HEK293 (cell line): ENCODE results near the gene ADSL.

ENCODE experiments used
- CTCF ChIA-PET: fragments of 350-600 bp; formaldehyde crosslinking; extraction: SDS; loops from one replicate; lab custom pipeline; 2021; ENCODE audit warnings: antibody characterized with exemption; lab: Yijun Ruan, JAX
- POLR2A ChIA-PET: fragments of 300-600 bp; formaldehyde crosslinking; extraction: SDS; loops from one replicate; lab custom pipeline; 2020; ENCODE audit warnings: antibody characterized with exemption, inconsistent platforms; lab: Yijun Ruan, JAX
- H3K27ac ChIP-seq: fragments of 200-500 bp; sonication (Bioruptor generic); 2 replicates; pipeline ENCODE4 v1.5.1; 2014; ENCODE audit warnings: low read depth, low read length, control low read depth, inconsistent platforms; ENCODE audit errors: extremely low read depth
- H3K36me3 ChIP-seq, 2 experiments: fragments of 200-500 bp in 1 of 2; sonication (Bioruptor generic) in 1 of 2; 1 replicate in 1 of 2; 2 replicates in 1 of 2; pipeline ENCODE4 v1.5.1; 2014 to 2017; ENCODE audit warnings: inconsistent platforms in 2 of 2, low read length in 2 of 2; ENCODE audit not compliant: control insufficient read depth in 2 of 2, insufficient read depth in 1 of 2
- H3K4me1 ChIP-seq: fragments of 200-500 bp; sonication (Bioruptor generic); 2 replicates; pipeline ENCODE4 v1.5.1; 2014; ENCODE audit warnings: mild to moderate bottlenecking, low read length, inconsistent platforms; ENCODE audit not compliant: control insufficient read depth, insufficient read depth
- H3K4me3 ChIP-seq: 2 replicates; pipeline ENCODE4 v1.5.1; 2011; ENCODE audit warnings: low read depth, mild to moderate bottlenecking, control low read depth, low read length, moderate library complexity
- H3K9me3 ChIP-seq: fragments of 200-500 bp; sonication (Bioruptor generic); 2 replicates; pipeline ENCODE4 v1.5.1; 2014; ENCODE audit warnings: low read depth, low read length, inconsistent platforms; ENCODE audit not compliant: control insufficient read depth, insufficient read depth
- ATF2 ChIP-seq: fragments of 450-650 bp; formaldehyde crosslinking; IDR thresholded peaks from 2 replicates; pipeline ENCODE4 v1.5.1; 2016; ENCODE audit warnings: missing biosample characterization, missing genetic modification characterization, low read depth
- EGR2 ChIP-seq: fragments of 450-650 bp; formaldehyde crosslinking; IDR thresholded peaks from 2 replicates; pipeline ENCODE4 v1.5.1; 2016; ENCODE audit warnings: low read depth, missing biosample characterization, missing genetic modification characterization
- FEZF1 ChIP-seq: fragments of 450-650 bp; formaldehyde crosslinking; IDR thresholded peaks from 2 replicates; pipeline ENCODE4 v1.5.1; 2016; ENCODE audit warnings: missing biosample characterization, missing genetic modification characterization
- KLF16 ChIP-seq: fragments of 450-650 bp; formaldehyde crosslinking; IDR thresholded peaks from 2 replicates; pipeline ENCODE4 v1.5.1; 2017; ENCODE audit warnings: missing biosample characterization, missing genetic modification characterization
- SP2 ChIP-seq: fragments of 450-650 bp; formaldehyde crosslinking; IDR thresholded peaks from 2 replicates; pipeline ENCODE4 v1.5.1; 2016; ENCODE audit warnings: missing biosample characterization, missing genetic modification characterization
- ZBTB10 ChIP-seq: fragments of 450-650 bp; formaldehyde crosslinking; IDR thresholded peaks from 2 replicates; pipeline ENCODE4 v1.5.1; 2016; ENCODE audit warnings: missing biosample characterization, missing genetic modification characterization
- ZBTB48 ChIP-seq: fragments of 450-650 bp; formaldehyde crosslinking; IDR thresholded peaks from 2 replicates; pipeline ENCODE4 v1.5.1; 2016; ENCODE audit warnings: missing biosample characterization, missing genetic modification characterization
- ZEB2 ChIP-seq: fragments of 450-650 bp; formaldehyde crosslinking; IDR thresholded peaks from 2 replicates; pipeline ENCODE4 v1.5.1; 2016; ENCODE audit warnings: missing biosample characterization, missing genetic modification characterization
- ZNF155 ChIP-seq: fragments of 450-650 bp; formaldehyde crosslinking; IDR thresholded peaks from 2 replicates; pipeline ENCODE4 v1.5.1; 2016; ENCODE audit warnings: missing biosample characterization, missing genetic modification characterization
- ZNF302 ChIP-seq: fragments of 450-650 bp; formaldehyde crosslinking; IDR thresholded peaks from 2 replicates; pipeline ENCODE4 v1.5.1; 2016; ENCODE audit warnings: missing biosample characterization, missing genetic modification characterization, low read depth
- ZNF335 ChIP-seq: fragments of 450-650 bp; formaldehyde crosslinking; conservative IDR thresholded peaks from 2 replicates; pipeline ENCODE4 v1.5.1; 2016; ENCODE audit warnings: missing biosample characterization, missing genetic modification characterization
- ZNF391 ChIP-seq: fragments of 450-650 bp; formaldehyde crosslinking; IDR thresholded peaks from 2 replicates; pipeline ENCODE4 v1.5.1; 2016; ENCODE audit warnings: low read depth, missing biosample characterization, missing genetic modification characterization, borderline replicate concordance
- ZNF423 ChIP-seq: fragments of 450-650 bp; formaldehyde crosslinking; IDR thresholded peaks from 2 replicates; pipeline ENCODE4 v1.5.1; 2016; ENCODE audit warnings: missing biosample characterization, missing genetic modification characterization
- ZNF501 ChIP-seq: fragments of 450-650 bp; formaldehyde crosslinking; IDR thresholded peaks from 2 replicates; pipeline ENCODE4 v1.5.1; 2016; ENCODE audit warnings: missing biosample characterization, missing genetic modification characterization
- ZNF529 ChIP-seq: fragments of 450-650 bp; formaldehyde crosslinking; IDR thresholded peaks from 2 replicates; pipeline ENCODE4 v1.5.1; 2017; ENCODE audit warnings: missing genetic modification characterization, missing biosample characterization; ENCODE audit not compliant: insufficient replicate concordance
- ZNF629 ChIP-seq: fragments of 450-650 bp; formaldehyde crosslinking; IDR thresholded peaks from 2 replicates; pipeline ENCODE4 v1.5.1; 2017; ENCODE audit warnings: missing biosample characterization, missing genetic modification characterization
- ZNF639 ChIP-seq: fragments of 450-650 bp; formaldehyde crosslinking; IDR thresholded peaks from 2 replicates; pipeline ENCODE4 v1.5.1; 2016; ENCODE audit warnings: missing biosample characterization, missing genetic modification characterization
- ZNF645 ChIP-seq: fragments of 450-650 bp; formaldehyde crosslinking; IDR thresholded peaks from 2 replicates; pipeline ENCODE4; 2016; ENCODE audit warnings: missing biosample characterization, missing genetic modification characterization
- ZNF677 ChIP-seq: fragments of 450-650 bp; IDR thresholded peaks from 2 replicates; pipeline ENCODE4 v1.5.0; 2018; ENCODE audit warnings: missing biosample characterization, mild to moderate bottlenecking, missing genetic modification characterization, moderate library complexity

ADSL gene

GRCh38 chr22:40432625-40433024, 86.3 kb downstream of the ADSL start:
- no peaks in the 10 kb centered on the region for H3K9me3 ChIP-seq
- CTCF ChIA-PET = interaction anchor here (0.6 to 13.5 kb wide), 3 partner anchors 19 to 215 kb away, joined by 3 to 278 read pairs (median 7); no protein-coding TSS in a partner anchor
- POLR2A ChIA-PET = interaction anchor here (1.2 kb wide), 1 partner anchor 204 kb away, joined by 4 read pairs; the partner anchor contains the start of gene MRTFA
- TF ChIP-seq EGR2 (tag by site-specific recombination) = no peak
- TF ChIP-seq, all 188 proteins: peak for 0
- Histone ChIP-seq H3K4me3 (no peak overlapping the region), H3K4me1 (no peaks in the 10 kb centered on the region), H3K27ac (no peak overlapping the region), H3K36me3 (peaks cover 17 to 40% of the 10 kb centered on the region in 2 experiments; a peak in 2 of 3 replicates)

- Histone ChIP-seq H3K9me3 (no peaks in the 10 kb centered on the region), H3K4me1 (no peaks in the 10 kb centered on the region), H3K4me3 (no peak overlapping the region), H3K27ac (no peak overlapping the region), H3K36me3 (peaks cover 13 to 31% of the 10 kb centered on the region in 2 experiments; a peak in 2 of 3 replicates)
- TF ChIP-seq KLF16 = no peak
- no peak for TF ChIP-seq ZNF677
- no peak for TF ChIP-seq ZNF645
- no peak for TF ChIP-seq ZBTB10 (tag by site-specific recombination)
- no peak for TF ChIP-seq ZNF302 (tag by site-specific recombination)
- no peak for TF ChIP-seq ZBTB48
- TF ChIP-seq ZNF639 (tag by site-specific recombination) = no peak
- TF ChIP-seq ATF2 = no peak
- no peak for TF ChIP-seq FEZF1 (tag by site-specific recombination)
- no peak for TF ChIP-seq ZNF529 (tag by site-specific recombination)
- ChIA-PET CTCF (interaction anchor here (0.6 to 13.5 kb wide), 4 partner anchors 141 to 466 kb away, joined by 3 to 278 read pairs (median 3); no protein-coding TSS in a partner anchor), POLR2A (interaction anchor here (1.2 kb wide), 1 partner anchor 203 kb away, joined by 4 read pairs; the partner anchor contains the start of gene MRTFA)
These were observed 87.3 kb downstream of the ADSL start for GRCh38 chr22:40433416-40434090.

- Histone ChIP-seq H3K27ac (no peak overlapping the region), H3K36me3 (peaks cover 11 to 25% of the 10 kb centered on the region in 2 experiments; a peak in 2 of 3 replicates), H3K4me1 (no peaks in the 10 kb centered on the region), H3K4me3 (no peak overlapping the region), H3K9me3 (no peaks in the 10 kb centered on the region)
- ChIA-PET CTCF (interaction anchor here (0.6 to 13.5 kb wide), 4 partner anchors 141 to 214 kb away, joined by 3 to 278 read pairs (median 4); no protein-coding TSS in a partner anchor), POLR2A (no interaction called here)
- TF ChIP-seq ZNF335 (tag by site-specific recombination) = no peak
- TF ChIP-seq ZEB2 (tag by site-specific recombination) = no peak
- TF ChIP-seq ZNF391 = no peak
- TF ChIP-seq SP2 (tag by site-specific recombination) = no peak
- no peak for TF ChIP-seq ZNF155 (tag by site-specific recombination)
- TF ChIP-seq ZNF645 = no peak
- no peak for TF ChIP-seq ZNF423 (tag by site-specific recombination)
- TF ChIP-seq ZNF629 = no peak
- TF ChIP-seq ZNF501 (tag by site-specific recombination) = no peak
These were observed 87.8 kb downstream of the ADSL start for GRCh38 chr22:40434106-40434505.
